Left ventricle myocardium inferior (tissue), 1 donor: ENCODE measurements around the gene ATP5PB. TPM values are rescaled to one million over a fixed set of nuclear protein-coding genes. Genes with fewer than 3 reads are reported as not detected.

ENCODE experiments used
- DNase-seq: peaks from one replicate; pipeline ENCODE4 v3.0.0-alpha.2; 2020
- H3K27ac ChIP-seq: fragments of 200-600 bp; replicated peaks from 2 replicates; pipeline ENCODE4 v1.8.0; 2021
- H3K27me3 ChIP-seq: fragments of 200-600 bp; 2 replicates; pipeline ENCODE4 v1.8.0; 2021; ENCODE audit warnings: low read depth
- H3K36me3 ChIP-seq: fragments of 200-600 bp; 2 replicates; pipeline ENCODE4 v1.8.0; 2021
- H3K4me1 ChIP-seq: fragments of 200-600 bp; 2 replicates; pipeline ENCODE4 v1.8.0; 2021
- H3K4me3 ChIP-seq: fragments of 200-600 bp; 2 replicates; pipeline ENCODE4 v1.8.0; 2021; ENCODE audit warnings: mild to moderate bottlenecking, moderate library complexity
- H3K9me3 ChIP-seq: fragments of 200-600 bp; replicated peaks from 2 replicates; pipeline ENCODE4 v1.8.0; 2021
- intact Hi-C: fragments of 100-400 bp; cut with micrococcal nuclease; formaldehyde crosslinking; loops from one replicate; pipeline ENCODE4 v1.11.0; 2022
- total RNA-seq: library from RNA; stranded (reverse); fragmentation: NEBNext Ultra II Directional; extraction: Animal tissue kit (Norgen Biotek cat#: 25700); gene quantifications from one replicate; pipeline ENCODE4 v1.2.1, GENCODE V29; 2021
- TF ChIP-seq, protein P1 (sequence below): fragments of 200-600 bp; IDR thresholded peaks from 2 replicates; pipeline ENCODE4 v1.8.0; 2021; ENCODE audit warnings: antibody characterized with exemption, mild to moderate bottlenecking, borderline replicate concordance
- donor health status: DM: no; HTN: yes; CAD: no; lungs with severe emphysema.

The ATP5PB gene
- total RNA-seq, 1 donor from 2014 or later = 671 TPM

DNA sequence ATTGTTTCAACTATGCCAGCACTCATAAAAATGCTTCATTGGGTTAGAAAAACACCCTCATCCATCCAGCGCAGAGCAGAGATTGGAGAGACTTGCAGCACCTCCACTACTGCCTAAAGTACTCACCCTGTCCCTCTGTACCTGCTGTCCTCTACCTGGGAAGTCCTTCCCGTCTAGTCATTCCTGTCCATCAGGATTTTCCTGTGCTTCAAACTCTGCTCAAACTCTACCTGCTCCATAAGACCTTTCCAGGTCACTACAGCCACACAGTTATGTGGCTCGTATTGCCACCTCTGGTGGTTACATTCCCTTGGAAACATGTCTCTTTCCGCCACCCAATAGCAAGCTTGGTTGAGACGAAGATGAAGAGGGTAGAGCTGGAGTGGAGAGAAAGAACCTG, 28.9 kb upstream of the ATP5PB start:
- H3K9me3 ChIP-seq = no peaks in the 10 kb centered on the region
- no peak for DNase-seq
- no peaks in the 10 kb centered on the region for H3K27me3 ChIP-seq
- no peak overlapping the region for H3K4me3 ChIP-seq
- no peak overlapping the region for H3K27ac ChIP-seq
- peaks cover 9% of the 10 kb centered on the region for H3K36me3 ChIP-seq
- intact Hi-C loops = no loop called here
- TF ChIP-seq, protein P1, sequence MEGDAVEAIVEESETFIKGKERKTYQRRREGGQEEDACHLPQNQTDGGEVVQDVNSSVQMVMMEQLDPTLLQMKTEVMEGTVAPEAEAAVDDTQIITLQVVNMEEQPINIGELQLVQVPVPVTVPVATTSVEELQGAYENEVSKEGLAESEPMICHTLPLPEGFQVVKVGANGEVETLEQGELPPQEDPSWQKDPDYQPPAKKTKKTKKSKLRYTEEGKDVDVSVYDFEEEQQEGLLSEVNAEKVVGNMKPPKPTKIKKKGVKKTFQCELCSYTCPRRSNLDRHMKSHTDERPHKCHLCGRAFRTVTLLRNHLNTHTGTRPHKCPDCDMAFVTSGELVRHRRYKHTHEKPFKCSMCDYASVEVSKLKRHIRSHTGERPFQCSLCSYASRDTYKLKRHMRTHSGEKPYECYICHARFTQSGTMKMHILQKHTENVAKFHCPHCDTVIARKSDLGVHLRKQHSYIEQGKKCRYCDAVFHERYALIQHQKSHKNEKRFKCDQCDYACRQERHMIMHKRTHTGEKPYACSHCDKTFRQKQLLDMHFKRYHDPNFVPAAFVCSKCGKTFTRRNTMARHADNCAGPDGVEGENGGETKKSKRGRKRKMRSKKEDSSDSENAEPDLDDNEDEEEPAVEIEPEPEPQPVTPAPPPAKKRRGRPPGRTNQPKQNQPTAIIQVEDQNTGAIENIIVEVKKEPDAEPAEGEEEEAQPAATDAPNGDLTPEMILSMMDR = no peak
- H3K4me1 ChIP-seq = no peaks in the 10 kb centered on the region

DNA sequence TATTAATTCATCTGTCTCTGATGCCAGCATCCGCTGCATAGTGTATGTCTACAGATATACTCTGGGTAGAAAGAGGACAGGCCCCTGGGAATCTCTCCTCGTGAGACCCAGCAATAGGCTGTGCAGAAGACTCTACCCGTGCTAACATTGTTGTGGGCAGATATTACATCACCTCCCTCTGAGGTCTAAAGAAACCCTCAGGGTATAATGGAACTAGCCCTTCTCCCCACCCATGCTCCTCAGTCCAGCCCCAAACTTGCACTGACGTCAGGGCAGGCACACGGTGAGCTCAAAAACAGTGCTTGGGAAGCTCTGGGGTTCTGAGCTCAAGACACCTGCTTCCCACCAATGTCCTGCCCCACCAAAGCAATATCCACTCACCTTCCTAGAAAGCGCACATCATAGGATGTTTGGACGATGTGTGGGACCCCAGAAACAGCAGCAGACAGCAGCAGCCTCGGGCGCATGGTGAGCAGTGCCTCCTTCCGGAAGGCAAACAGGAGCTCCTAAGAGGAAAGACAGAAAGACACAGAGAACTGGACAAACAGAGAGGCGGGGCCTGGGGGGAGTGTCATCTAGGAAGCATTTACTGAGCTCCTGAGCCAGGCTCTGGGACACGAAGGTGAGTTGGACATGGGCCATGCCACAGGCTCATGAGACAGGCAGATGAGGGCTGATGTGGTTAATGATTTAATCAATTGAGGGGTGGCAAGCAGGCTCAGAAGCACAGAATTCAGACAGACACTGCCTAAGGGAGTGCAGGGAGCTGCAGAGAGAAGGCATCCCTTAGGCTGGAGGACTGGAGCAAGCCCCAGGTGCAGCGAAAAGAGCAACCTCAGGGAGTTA, 26.5 kb upstream of the ATP5PB start:
- Histone ChIP-seq H3K27me3 (no peaks in the 10 kb centered on the region), H3K4me3 (no peak overlapping the region), H3K9me3 (no peaks in the 10 kb centered on the region), H3K27ac (no peak overlapping the region), H3K4me1 (no peaks in the 10 kb centered on the region), H3K36me3 (peaks cover 9% of the 10 kb centered on the region)
- intact Hi-C loops = no loop called here
- no peak for DNase-seq
- TF ChIP-seq, protein P1 = no peak

DNA sequence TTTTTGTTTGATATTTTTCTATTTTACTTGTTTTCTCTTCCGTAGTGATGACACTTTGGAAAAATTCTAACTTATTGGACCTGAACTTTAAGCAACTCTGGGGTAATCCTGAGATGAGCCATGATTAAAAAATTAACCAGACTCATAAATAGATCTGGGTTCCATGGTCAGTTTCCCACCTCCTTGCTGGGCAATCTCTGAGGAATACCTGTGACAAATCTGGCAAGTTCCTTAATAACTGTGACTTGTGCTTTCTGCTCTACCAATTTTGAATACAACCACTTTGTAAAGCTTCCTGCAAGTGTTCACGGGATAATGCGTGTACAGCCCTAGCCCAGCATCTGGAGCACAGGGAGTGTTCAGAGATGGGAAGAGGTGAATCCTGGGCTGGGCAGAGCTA, 25.0 kb upstream of the ATP5PB start:
- no peaks in the 10 kb centered on the region for H3K9me3 ChIP-seq
- no peaks in the 10 kb centered on the region for H3K4me1 ChIP-seq
- TF ChIP-seq, protein P1 = no peak
- no peak for DNase-seq
- peaks cover 9% of the 10 kb centered on the region for H3K36me3 ChIP-seq
- intact Hi-C loops = no loop called here
- H3K4me3 ChIP-seq = no peak overlapping the region
- no peaks in the 10 kb centered on the region for H3K27me3 ChIP-seq
- no peak overlapping the region for H3K27ac ChIP-seq

DNA sequence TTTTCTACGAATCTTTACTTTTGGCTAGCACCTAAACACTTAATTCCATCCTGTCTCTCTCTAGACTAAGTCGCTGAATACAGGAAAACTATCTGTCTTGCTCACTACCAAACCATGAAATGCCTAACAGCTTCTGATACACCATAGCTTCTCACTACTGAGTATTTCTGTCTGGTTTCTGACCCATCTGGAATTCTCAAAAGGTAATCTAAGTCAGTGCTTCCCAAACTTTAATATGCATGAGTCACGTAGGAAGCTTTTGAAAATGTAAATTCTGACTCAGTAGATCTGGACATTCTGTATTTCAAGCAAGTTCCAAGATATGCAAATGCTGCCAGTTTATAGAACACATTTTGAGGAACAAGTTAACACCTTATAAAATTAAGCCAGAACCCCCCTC, 12.5 kb upstream of the ATP5PB start:
- intact Hi-C loops = no loop called here
- Histone ChIP-seq H3K27ac (no peak overlapping the region), H3K36me3 (peaks cover 45% of the 10 kb centered on the region), H3K27me3 (no peaks in the 10 kb centered on the region), H3K4me1 (no peaks in the 10 kb centered on the region), H3K9me3 (no peaks in the 10 kb centered on the region), H3K4me3 (no peak overlapping the region)
- no peak for DNase-seq
- TF ChIP-seq, protein P1 = no peak

DNA sequence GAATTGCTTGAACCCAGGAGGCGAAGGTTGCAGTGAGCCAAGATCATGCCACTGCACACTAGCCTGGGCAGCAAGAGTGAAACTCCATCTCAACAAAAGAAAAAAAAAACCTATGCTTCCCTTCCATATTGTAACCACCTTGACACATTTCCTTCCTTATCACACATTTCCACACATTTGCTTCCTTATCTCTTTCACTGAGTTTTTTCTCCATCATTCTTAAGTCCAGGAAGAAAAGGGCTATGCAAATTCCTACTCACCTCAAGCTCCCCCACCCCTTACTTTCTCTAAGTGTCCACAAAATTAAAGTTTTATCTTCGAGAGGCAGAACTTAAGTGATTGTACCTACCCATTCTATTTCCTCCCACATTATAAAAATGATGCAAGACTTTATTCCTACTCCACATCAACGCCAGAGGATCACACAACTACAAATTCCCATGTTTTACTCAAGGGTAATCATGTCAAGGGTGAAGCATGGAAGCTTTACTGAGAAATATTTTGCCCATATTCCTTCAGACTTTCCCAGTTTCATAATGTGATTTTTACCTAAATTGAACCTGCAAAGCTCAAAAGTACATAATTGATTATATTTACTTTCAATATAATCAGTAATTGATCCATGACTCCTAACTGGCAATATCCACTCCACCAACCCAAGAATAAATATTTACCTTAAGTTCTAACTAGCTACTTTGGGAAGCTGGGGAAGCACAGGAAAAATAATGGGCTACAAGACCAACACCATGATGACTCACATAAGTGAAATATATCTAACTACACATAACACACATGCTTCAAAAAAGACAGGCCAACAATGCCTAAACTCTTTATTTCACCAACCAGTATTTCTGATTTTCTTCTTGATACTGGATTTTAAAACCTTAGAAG, 9.6 kb upstream of the ATP5PB start:
- H3K27ac ChIP-seq = no peak overlapping the region
- H3K36me3 ChIP-seq = peaks cover 73% of the 10 kb centered on the region
- no peaks in the 10 kb centered on the region for H3K9me3 ChIP-seq
- H3K4me1 ChIP-seq = no peaks in the 10 kb centered on the region
- no peaks in the 10 kb centered on the region for H3K27me3 ChIP-seq
- H3K4me3 ChIP-seq = no peak overlapping the region
- no peak for DNase-seq
- intact Hi-C loops = no loop called here
- TF ChIP-seq, protein P1 = no peak
